Prostate gland (tissue), 2 donors: Measurements from ENCODE around the gene GPX4. TPM values are rescaled to one million over a fixed set of nuclear protein-coding genes. Genes with fewer than 3 reads are reported as not detected.

Experiments used
- DNase-seq: peaks from one replicate; pipeline ENCODE4 v3.0.0-alpha.2; 2019; ENCODE audit warnings: low spot score
- H3K27ac ChIP-seq, 2 donors: fragments of 200-600 bp; sonication (generic); 2 replicates each; pipeline ENCODE4 v1.5.1; 2017 to 2019
- H3K27me3 ChIP-seq: fragments of 200-600 bp; sonication (generic); replicated peaks from 2 replicates; pipeline ENCODE4 v1.5.1; 2019; ENCODE audit not compliant: insufficient read depth
- H3K36me3 ChIP-seq, 2 donors: fragments of 200-600 bp; sonication (generic); 1 replicate in 1 of 2; 2 replicates in 1 of 2; pipeline versions ENCODE4 v1.5.1 to v1.8.1; 2017 to 2019
- H3K4me1 ChIP-seq: fragments of 200-600 bp; sonication (generic); replicated peaks from 2 replicates; pipeline ENCODE4 v1.5.1; 2019
- H3K4me3 ChIP-seq, 2 donors: fragments of 200-600 bp; sonication (generic); 2 replicates each; pipeline ENCODE4 v1.5.1; 2017 to 2019
- H3K9me3 ChIP-seq: fragments of 200-600 bp; sonication (generic); 2 replicates; pipeline ENCODE4 v1.5.1; 2017
- CTCF ChIP-seq, 4 experiments: fragments of 200-600 bp in 2 of 4; fragments of 450-650 bp in 2 of 4; sonication (generic) in 2 of 4; IDR thresholded peaks; 1 replicate in 3 of 4; 2 replicates in 1 of 4; pipeline ENCODE4 v1.5.1; 2016 to 2019; ENCODE audit warnings: antibody characterized with exemption in 4 of 4, mild to moderate bottlenecking in 2 of 4, moderate library complexity in 2 of 4
- POLR2A ChIP-seq: fragments of 450-650 bp; IDR thresholded peaks from one replicate; pipeline ENCODE4 v1.6.1; 2016; ENCODE audit warnings: antibody characterized with exemption, mild to moderate bottlenecking
- POLR2AphosphoS5 ChIP-seq: sonication (generic); formaldehyde crosslinking; IDR thresholded peaks from one replicate; pipeline ENCODE4 v1.6.1; 2017; ENCODE audit warnings: antibody characterized with exemption
- WGBS: methylation state at CpG from one replicate; pipeline ENCODE4 v1.1.5; 2018; 5-methylcytosine and 5-hydroxymethylcytosine counted together
- intact Hi-C: fragments of 100-400 bp; cut with DNase I; formaldehyde crosslinking; loops from one replicate; pipeline ENCODE4 v1.14.2; 2022
- total RNA-seq, 2 donors: library from RNA; depleted of rRNA; stranded (reverse); fragments of >200 nt; gene quantifications; one replicate each; pipeline ENCODE4 v1.1.0, GENCODE V29; 2016

Gene GPX4
- total RNA-seq, 2 donors from 2014 or later: 577 to 627 TPM

GRCh38 chr19:1129535-1129934 lies 25.7 kb downstream of the GPX4 start:
- H3K4me3 ChIP-seq: no peak overlapping the region
- no peak for TF ChIP-seq CTCF (IDR thresholded peaks at IDR 0.05)
- no peak for TF ChIP-seq POLR2AphosphoS5
- no peak for TF ChIP-seq POLR2A
- WGBS: 93% methylated on average over 16 of the region's 18 CpGs

GRCh38 chr19:1130771-1131717 lies 27.2 kb downstream of the GPX4 start:
- H3K4me1 ChIP-seq: peaks cover 29% of the 10 kb centered on the region
- no peaks in the 10 kb centered on the region for H3K27me3 ChIP-seq
- 59% methylated on average over 19 of the region's 22 CpGs for WGBS
- H3K4me3 ChIP-seq: peak overlapping the region; percentile 39 to 54
- no peaks in the 10 kb centered on the region for H3K9me3 ChIP-seq
- peaks cover 0 to 7% of the 10 kb centered on the region in 2 donors for H3K36me3 ChIP-seq
- intact Hi-C loops: loop anchor here (5.0 kb wide), 1 partner anchor 41 kb away; the partner anchor contains the start of gene SBNO2
- peak overlapping the region; percentile 83 to 89 for H3K27ac ChIP-seq
- DNase-seq: no peak
- TF ChIP-seq POLR2AphosphoS5 (no peak), POLR2A (peak; percentile 26)

More at GRCh38 chr19:1129535-1129934, 25.7 kb downstream of the GPX4 start:
- H3K27ac ChIP-seq: no peak overlapping the region
- DNase-seq: no peak
- no peaks in the 10 kb centered on the region for H3K27me3 ChIP-seq
- H3K4me1 ChIP-seq: peaks cover 29% of the 10 kb centered on the region
- H3K9me3 ChIP-seq: no peaks in the 10 kb centered on the region
- intact Hi-C loops: no loop called here
- H3K36me3 ChIP-seq: peaks cover 0 to 7% of the 10 kb centered on the region in 2 donors

- Histone ChIP-seq H3K27ac (peak overlapping the region; percentile 83 to 89), H3K4me3 (peak overlapping the region; percentile 39 to 54), H3K4me1 (peaks cover 29% of the 10 kb centered on the region), H3K36me3 (peaks cover 0 to 5% of the 10 kb centered on the region in 2 donors), H3K27me3 (no peaks in the 10 kb centered on the region), H3K9me3 (no peaks in the 10 kb centered on the region)
- 2% methylated on average over 32 of the region's 64 CpGs for WGBS
- intact Hi-C loops: loop anchor here (5.0 kb wide), 1 partner anchor 40 kb away; the partner anchor contains the start of gene SBNO2
- peak; percentile 83 for DNase-seq
- TF ChIP-seq POLR2A: peak; percentile 82
- peak in 2 of 4 experiments; percentile 5 to 12 for TF ChIP-seq CTCF (IDR thresholded peaks at IDR 0.05)
- TF ChIP-seq POLR2AphosphoS5: peak; percentile 78
Observed at GRCh38 chr19:1131718-1132551, 28.1 kb downstream of the GPX4 start.

GRCh38 chr19:1132552-1133383 lies 29.0 kb downstream of the GPX4 start:
- Histone ChIP-seq H3K36me3 (no peaks in the 10 kb centered on the region), H3K27ac (peak overlapping the region; percentile 83 to 89), H3K4me3 (peak overlapping the region; percentile 39 to 54), H3K27me3 (no peaks in the 10 kb centered on the region), H3K4me1 (peaks cover 29% of the 10 kb centered on the region), H3K9me3 (no peaks in the 10 kb centered on the region)
- TF ChIP-seq CTCF (IDR thresholded peaks at IDR 0.05): no peak
- TF ChIP-seq POLR2A: no peak
- TF ChIP-seq POLR2AphosphoS5: no peak
- intact Hi-C loops: loop anchor here (5.0 kb wide), 1 partner anchor 40 kb away; the partner anchor contains the start of gene SBNO2
- WGBS: 53% methylated on average over 31 of the region's 48 CpGs
- DNase-seq: no peak
